Omental fat pad (tissue), 4 donors: ENCODE results near the gene FBLN5. TPM values are rescaled to one million over a fixed set of nuclear protein-coding genes. Genes with fewer than 3 reads are reported as not detected.
A peak's percentile ranks its signal among the peaks of the same experiment; 100 is the strongest.

Experiments used
- ATAC-seq: fragments of 150-250 bp; one replicate; pipeline ENCODE4 v1.9.1; 2016; ENCODE audit warnings: mild to moderate bottlenecking, moderate library complexity; ENCODE audit not compliant: low FRiP score
- DNase-seq: peaks from one replicate; pipeline ENCODE4 v3.0.0-alpha.2; 2019; ENCODE audit warnings: low spot score
- CTCF ChIP-seq, 3 donors: fragments of 450-650 bp; IDR thresholded peaks; one replicate each; pipeline ENCODE4 v1.5.1; 2016 to 2017; ENCODE audit warnings: antibody characterized with exemption in 3 of 3, mild to moderate bottlenecking in 3 of 3, moderate library complexity in 2 of 3
- total RNA-seq, 4 donors: library from RNA; depleted of rRNA; stranded (reverse); fragments of >200 nt; gene quantifications; one replicate each; pipeline ENCODE4 v1.1.0, GENCODE V29; 2016

FBLN5 gene
- total RNA-seq, 4 donors from 2014 or later = 119 to 282 (median 171) TPM

- DNase-seq (no peak), ATAC-seq (no peak)
- no peak for TF ChIP-seq CTCF (IDR thresholded peaks at IDR 0.05)
Measured at GRCh38 chr14:91888641-91889476, 58.6 kb downstream of the FBLN5 start.

- ATAC-seq (no peak), DNase-seq (no peak)
- TF ChIP-seq CTCF (IDR thresholded peaks at IDR 0.05) = no peak
Measured at GRCh38 chr14:91886961-91887360, 60.5 kb downstream of the FBLN5 start.

GRCh38 chr14:91885839-91886238 lies 61.7 kb downstream of the FBLN5 start:
- no peak for TF ChIP-seq CTCF (IDR thresholded peaks at IDR 0.05)
- no peak for ATAC-seq

GRCh38 chr14:91885113-91885712 lies 62.3 kb downstream of the FBLN5 start:
- TF ChIP-seq CTCF (IDR thresholded peaks at IDR 0.05) = no peak
- no peak for DNase-seq
- ATAC-seq = peak; percentile 50

More at GRCh38 chr14:91885839-91886238, 61.7 kb downstream of the FBLN5 start:
- no peak for DNase-seq

- ATAC-seq (peak; percentile 26), DNase-seq (no peak)
- TF ChIP-seq CTCF (IDR thresholded peaks at IDR 0.05) = no peak
Measured at GRCh38 chr14:91884664-91885063, 62.8 kb downstream of the FBLN5 start.

- peak; percentile 35 for ATAC-seq
- no peak for TF ChIP-seq CTCF (IDR thresholded peaks at IDR 0.05)
- no peak for DNase-seq
Measured at GRCh38 chr14:91883753-91884152, 63.7 kb downstream of the FBLN5 start.

GRCh38 chr14:91882776-91883175 lies 64.7 kb downstream of the FBLN5 start:
- no peak for ATAC-seq
- no peak for DNase-seq
- no peak for TF ChIP-seq CTCF (IDR thresholded peaks at IDR 0.05)
